HL-60/S4 (cell line): Measurements from ENCODE around the gene ZNF124.

Source experiments
- in situ Hi-C: fragments of 300-500 bp; cut with MboI; formaldehyde crosslinking; loops from 2 replicates; pipeline ENCODE4 v1.14.3; 2022; ENCODE audit warnings: low sequenced_read_pairs

Gene ZNF124

DNA sequence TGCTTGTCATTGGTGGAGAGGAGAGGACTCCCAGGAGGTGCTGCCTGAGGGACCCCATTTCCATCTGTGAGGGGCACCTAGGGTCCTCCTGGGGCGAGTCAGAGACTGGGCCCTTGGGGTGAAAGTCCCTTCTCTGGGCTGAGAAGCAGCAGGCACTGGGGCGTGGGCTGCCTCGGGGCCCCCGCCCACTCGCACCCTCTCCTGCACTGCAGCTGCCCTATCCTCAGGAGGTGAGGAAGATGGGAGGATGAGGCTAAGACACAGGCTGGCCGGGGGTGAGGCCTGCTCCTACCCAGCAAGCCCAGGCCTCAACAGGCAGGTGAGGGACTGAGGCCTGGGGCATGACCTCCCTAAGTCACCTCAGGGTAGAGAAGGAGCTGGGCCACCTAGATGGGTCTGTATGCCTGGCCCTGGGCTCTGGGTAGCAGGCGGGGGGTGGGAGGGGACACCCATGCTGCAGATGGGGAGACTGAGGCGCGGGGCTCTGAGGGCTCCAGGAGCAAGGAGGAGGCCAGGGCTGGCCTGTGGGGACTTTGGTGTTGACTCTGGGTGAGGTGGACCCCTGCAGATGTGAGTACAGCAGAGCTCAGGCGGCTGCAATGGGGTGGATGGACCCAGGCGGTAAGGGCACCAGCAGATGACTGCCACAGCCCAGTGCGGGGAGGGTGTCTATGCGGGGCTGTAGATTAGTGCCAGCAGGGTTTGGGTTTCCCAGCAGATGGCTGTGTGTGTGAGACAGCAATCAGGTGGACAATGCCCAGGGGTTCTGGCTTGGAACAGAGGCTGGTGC is 57.3 kb downstream of the ZNF124 start:
- in situ Hi-C loops = no loop called here

DNA sequence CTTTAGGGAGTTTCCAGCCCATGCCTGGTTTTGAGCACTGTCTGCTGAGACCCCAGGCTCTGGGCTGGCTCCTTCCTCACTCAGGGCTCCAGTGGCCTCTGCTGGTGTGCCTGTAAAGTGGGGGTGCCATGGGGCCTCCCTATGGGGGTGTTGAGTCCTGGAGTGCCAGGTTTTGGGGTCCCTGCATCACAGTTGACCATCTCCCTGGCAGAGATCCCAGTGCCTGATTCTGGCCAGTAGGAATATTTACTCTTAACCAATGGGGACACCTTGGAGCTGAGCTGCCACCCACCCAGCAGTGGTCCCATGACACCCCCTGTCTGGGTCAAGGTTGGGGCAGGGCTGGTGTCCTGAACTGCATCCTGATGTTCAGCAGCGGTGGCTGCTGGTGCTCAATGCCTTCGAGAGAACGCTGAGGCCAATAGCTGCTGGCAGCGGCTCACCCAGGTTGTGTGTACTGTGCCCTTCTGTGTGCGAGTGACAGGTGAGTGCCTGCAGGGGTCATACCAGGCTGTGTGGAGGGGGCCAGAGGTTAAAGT is 58.0 kb downstream of the ZNF124 start:
- in situ Hi-C loops = no loop called here

DNA sequence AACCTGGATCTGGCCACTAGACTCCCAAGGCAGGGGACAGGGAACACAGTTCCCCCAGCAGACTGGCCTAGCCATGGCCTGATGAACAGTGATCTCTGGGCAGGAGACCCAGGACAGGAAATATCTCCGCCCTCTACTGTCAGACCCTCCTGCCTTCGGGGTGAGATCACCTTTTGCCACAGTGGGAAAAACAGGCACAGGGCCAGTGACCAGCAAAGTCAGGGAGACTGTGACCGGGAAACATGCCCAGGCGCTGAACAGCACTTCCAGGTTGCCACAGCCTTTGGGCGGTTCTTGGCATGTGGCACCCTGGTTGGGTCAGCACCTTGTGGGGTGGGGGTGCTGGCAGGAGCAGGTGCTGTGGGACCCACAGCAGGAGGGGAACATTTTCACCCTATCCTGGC is 58.7 kb downstream of the ZNF124 start:
- in situ Hi-C loops = no loop called here

DNA sequence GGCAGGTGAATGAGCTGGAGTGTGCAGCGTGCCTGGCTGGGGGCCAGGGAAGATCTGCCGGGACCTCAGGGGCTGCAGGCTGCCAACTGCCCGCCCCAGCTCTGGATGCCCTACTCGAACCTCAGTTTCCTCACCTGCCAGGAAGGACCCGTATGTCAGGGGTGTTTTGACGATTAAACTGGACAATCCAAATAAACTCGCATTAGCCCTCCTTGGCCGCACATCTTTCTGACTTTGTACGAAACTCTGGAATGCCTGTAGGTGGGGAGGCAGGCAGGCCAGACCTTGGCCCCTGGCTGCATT is 59.4 kb downstream of the ZNF124 start:
- in situ Hi-C loops = no loop called here

DNA sequence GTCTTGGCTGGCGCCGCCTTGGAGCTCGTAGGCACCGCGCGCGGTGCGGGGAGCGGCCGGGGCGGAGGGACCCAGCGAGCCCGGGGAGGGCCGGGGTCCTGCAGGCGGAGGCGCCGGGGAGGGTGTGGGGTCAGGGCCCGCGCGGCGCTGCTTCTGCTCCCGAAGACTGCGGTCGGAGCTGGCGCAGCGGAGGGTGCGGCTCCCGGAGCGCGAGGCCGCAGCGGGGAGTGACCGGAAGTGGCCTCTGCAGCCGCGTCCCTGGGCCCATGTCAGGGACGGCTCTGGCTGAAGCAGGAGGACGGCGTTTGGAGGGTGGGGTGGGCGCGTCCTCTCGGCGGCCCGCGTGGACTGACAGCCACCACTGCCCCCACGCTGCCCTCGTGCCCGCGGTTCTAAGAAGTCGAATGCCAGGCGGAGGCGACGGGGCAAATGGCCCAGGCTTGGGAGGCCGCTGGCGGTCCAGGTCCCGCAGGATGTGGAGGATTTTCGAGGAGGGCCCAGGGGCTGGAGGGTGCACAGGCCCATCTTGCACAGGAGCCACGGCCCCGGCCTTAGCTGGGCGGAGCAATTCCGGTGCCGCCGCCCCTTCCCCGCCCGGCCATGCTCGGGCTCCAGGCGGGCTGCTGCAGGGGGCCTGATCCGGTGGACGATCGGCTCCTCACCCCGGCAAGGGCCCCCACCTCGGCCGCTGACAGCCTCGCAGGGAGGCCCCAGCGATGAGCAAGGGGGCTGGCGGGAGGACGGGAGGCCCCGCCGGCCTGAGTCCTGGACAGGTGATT is 59.9 kb downstream of the ZNF124 start:
- in situ Hi-C loops = no loop called here

DNA sequence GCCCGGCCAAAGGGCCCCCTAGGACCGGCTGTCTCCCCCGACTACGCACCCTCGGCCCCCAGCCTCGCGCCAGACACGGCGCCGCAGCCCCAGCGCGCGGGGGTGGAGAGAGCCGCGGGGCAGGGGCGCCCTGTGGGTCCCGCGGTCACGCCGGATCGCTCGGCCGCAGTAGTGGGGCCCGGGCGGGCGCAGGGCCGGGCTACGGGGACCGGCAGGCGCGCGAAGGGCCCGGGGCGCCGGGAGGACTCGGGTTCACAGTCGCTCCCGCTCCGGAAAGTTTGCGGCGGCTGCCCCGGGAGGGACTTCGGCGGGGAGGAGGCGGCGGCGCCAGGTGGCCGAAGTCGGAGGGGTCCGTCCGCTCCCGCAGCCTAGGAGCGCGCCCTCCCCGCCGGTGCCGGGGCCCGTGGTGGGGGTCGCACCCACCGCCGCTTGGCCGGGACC is 60.5 kb downstream of the ZNF124 start:
- in situ Hi-C loops = no loop called here

DNA sequence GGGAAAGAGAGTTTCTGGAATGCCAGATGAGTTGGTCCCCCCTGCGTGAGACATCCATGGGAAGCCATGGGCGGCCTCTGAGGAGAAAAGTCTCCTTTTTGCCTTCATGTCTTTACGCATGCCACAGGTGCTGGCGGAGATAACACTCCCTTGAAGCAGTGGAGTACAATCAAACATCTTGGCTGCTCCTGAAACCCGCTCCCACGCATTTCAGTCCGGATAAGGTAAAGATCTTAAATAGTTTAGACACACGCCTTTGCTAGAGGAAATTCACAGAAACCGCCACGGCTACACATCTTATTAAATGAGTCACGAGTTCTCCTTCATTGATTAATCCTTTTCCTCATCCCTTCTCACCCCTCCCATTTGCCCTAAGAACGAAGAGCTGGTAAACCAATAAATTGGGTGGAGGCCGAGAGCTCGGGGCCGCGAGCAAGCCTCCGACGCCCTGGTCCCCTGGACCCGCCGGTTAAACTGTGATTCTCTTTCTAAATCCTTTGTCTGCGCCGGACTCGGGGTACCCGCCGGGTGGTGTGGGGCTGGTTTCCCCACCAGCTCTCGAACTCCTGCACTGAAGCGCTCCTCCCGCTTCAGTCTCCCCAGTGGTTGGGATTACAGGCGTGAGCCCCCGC is 61.1 kb downstream of the ZNF124 start:
- in situ Hi-C loops = no loop called here

DNA sequence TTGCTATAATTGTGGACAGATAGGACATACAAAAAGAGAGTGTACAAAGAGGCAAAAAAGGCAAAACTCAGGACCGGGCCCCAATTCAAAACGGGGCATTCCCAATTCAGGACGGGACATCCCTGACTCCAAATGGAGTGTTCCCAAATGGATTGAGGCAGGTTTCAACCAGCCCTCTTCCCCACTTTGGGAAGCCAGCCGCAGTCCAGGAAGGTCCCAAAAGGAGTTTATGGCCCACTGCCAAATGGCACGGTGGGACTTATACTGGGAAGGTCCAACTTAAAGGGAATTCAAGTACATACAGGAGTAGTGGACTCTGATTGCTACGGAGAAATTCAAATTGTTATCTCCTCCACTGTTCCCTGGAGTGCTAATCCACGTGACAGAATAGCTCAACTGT is 64.1 kb downstream of the ZNF124 start:
- in situ Hi-C loops = no loop called here

DNA sequence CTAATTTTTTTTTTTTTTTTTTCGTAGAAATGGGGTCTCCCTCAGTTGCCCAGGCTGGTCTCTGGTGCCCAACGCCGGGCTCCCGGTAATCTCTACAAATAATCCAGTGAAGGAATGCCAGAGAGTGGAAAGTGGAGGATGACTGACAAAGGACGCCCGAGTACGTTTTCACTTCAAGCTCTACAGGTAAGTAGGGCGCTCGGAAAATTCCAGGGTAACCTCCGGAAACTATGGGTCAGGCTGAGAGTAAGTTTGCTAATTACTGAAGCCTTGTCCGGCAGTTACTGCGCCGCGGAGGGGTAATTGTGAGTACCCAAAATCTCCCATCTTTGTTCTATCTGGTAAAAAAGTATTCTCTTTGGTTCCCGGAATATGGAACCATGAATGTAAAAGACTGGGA is 65.9 kb downstream of the ZNF124 start:
- in situ Hi-C loops = no loop called here
